GM20000 (cell line): Measurements from ENCODE around the gene SNTG2.
"Not testable (repeated sequence)": the region's sequence is repeated elsewhere in the genome, so short reads cannot be mapped to it uniquely, and the experiment has no call there.

Experiments
- DNase-seq: peaks from one replicate; pipeline ENCODE4 v3.0.0; 2012; ENCODE audit warnings: low spot score
- TF ChIP-seq, protein P1 (sequence below): IDR thresholded peaks from 2 replicates; pipeline ENCODE4 v1.5.1; 2012; ENCODE audit warnings: mild to moderate bottlenecking, control low read depth; ENCODE audit errors: extremely low read depth, missing control alignments

The SNTG2 gene

DNA sequence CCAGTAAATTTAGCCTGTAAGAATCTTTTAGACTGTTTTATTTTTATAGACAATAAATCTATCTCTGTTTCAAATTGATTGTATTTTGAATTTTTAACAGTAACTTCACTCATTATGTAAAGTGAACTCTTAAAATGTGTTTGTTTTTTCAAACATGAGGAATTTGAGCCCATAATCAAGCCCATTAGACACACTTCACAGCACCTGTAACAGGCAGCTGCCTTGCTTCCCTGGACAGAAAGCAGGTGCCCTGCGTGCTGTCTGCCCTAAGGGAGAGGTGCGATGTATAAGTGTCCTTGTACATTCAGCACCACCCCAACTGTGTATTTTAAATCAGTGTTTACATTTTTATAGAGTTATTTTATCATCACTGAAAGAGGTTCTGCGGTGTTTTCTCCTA lies 276.1 kb downstream of the SNTG2 start:
- DNase-seq: no peak
- TF ChIP-seq, protein P1, sequence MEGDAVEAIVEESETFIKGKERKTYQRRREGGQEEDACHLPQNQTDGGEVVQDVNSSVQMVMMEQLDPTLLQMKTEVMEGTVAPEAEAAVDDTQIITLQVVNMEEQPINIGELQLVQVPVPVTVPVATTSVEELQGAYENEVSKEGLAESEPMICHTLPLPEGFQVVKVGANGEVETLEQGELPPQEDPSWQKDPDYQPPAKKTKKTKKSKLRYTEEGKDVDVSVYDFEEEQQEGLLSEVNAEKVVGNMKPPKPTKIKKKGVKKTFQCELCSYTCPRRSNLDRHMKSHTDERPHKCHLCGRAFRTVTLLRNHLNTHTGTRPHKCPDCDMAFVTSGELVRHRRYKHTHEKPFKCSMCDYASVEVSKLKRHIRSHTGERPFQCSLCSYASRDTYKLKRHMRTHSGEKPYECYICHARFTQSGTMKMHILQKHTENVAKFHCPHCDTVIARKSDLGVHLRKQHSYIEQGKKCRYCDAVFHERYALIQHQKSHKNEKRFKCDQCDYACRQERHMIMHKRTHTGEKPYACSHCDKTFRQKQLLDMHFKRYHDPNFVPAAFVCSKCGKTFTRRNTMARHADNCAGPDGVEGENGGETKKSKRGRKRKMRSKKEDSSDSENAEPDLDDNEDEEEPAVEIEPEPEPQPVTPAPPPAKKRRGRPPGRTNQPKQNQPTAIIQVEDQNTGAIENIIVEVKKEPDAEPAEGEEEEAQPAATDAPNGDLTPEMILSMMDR: no peak

DNA sequence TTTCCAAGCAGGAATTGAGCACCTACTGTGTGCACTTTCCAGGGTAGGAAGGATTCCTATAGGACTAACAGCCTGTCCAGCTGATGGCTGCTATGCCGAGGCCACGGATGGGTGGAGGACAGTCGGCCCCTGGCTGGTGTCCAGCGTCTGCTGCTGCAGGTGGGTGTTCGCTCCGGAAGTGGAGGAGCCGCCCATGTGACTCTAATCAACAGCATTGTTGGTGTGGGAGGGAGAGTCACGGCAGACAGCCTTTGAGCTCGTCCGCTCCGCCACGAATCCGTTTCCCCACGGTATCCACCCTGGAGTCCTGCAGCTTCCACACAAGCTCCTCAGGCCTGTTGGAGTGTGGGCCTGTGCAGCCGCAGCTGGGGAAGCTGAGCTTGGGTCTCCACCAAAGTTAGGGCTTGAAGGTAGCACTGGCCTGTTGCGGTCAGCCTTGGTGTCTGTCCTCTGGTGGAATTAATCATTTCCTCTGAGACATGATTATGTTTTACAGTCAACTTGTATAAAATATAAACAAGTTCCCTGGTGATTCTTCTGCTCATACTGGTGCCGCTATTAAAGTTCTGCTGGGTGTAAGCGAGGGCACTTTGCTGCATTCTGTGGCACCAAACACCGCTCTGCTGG lies 276.7 kb downstream of the SNTG2 start:
- TF ChIP-seq, protein P1: no peak
- no peak for DNase-seq

DNA sequence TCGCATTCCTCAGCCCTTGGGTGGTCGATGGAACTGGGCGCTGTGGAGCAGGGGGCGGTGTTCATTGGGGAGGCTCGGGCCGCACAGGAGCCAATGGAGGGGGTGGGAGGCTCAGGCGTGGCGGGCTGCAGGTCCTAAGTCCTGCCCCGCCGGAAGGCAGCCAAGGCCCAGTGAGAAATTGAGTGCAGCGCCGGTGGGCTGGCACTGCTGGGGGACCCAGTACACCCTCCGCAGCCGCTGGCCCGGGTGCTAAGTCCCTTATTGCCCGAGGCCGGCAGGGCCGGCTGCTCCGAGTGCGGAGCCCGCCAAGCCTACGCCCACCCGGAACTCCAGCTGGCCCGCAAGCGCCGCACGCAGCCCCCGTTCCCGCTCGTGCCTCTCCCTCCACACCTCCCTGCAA lies 278.9 kb downstream of the SNTG2 start:
- not testable (repeated sequence) for DNase-seq

DNA sequence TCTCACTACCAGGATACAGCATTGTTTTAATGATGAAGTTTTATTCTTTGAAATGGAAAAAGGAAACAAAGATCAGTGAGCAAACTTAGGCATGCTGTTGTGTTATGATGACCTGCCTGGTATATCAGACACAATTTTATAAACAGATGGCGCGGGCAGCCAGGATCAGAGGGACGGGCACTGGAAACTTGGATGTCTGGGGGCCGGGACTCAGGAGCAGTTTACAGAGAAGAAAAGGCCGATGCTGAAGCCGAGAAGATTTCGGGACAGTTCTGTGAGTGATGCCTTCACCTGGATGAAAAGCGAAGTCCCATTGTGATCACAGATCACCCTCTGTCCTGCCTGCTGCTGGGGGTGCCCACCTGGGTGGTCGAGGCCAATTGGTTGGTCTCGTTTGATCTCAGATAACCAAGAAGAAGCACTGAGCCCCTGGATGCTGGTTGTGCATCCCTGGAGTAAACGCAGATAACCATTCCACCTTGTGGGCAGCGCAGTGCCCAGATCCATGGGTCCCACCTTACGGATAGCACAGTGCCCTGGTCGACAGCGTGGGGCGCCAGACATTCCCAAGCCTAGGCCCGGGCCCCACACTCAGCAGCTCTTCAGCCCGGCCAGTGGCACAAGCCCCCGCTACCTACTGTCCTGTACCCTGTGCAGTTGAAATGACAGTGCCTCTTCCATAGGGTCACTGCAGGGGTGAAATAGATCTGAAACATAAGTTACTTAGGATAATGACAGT lies 279.7 kb downstream of the SNTG2 start:
- DNase-seq: no peak
- TF ChIP-seq, protein P1: no peak

DNA sequence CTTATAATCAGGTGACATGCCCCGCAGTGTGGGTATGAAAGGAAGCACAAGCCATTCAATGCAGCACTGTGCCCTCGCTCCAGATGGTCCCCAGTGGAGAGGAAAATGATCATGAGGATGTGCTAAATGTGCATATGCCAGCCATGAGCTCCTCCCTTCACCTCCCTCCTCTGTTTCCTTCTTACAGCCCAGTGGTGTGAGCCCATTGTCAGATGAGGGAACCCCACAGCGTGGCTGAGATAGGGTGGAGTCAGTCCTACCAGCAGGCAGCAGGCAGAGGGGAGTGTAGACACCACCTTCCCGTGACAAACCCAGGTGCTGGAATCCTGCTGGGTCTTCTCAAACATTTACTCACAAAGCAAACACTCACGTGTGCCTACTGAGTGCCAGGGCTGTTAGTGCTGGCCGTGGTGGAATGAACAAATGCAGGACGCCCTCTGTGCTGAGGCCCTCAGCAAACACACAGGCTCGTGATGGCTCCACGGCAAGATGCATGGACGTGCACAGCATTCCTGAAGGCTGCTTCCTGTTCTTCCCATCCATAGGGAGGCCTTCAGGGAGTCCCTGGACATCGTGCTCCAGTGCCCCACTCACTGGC lies 280.9 kb downstream of the SNTG2 start:
- DNase-seq: no peak
- TF ChIP-seq, protein P1: no peak

DNA sequence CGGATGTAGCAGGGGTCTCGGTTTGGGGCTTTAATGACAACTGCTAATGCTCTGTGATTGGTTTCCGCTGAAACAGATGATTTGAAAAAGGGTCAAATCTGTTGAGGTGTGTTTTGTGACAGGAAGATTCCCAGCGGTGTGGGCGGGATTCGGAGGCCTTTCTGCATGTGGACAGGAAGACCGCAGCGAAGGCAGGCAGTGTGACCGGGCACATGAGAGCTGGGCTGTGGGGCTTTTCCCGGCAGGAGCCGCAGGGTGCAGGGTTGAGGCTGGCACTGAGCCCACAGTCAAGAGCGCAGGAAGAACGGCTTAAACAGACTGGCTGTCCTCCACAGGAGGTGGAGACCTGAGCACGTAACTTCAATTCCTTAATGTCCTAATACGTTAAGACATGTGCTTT lies 282.6 kb downstream of the SNTG2 start:
- DNase-seq: no peak
- TF ChIP-seq, protein P1: no peak

DNA sequence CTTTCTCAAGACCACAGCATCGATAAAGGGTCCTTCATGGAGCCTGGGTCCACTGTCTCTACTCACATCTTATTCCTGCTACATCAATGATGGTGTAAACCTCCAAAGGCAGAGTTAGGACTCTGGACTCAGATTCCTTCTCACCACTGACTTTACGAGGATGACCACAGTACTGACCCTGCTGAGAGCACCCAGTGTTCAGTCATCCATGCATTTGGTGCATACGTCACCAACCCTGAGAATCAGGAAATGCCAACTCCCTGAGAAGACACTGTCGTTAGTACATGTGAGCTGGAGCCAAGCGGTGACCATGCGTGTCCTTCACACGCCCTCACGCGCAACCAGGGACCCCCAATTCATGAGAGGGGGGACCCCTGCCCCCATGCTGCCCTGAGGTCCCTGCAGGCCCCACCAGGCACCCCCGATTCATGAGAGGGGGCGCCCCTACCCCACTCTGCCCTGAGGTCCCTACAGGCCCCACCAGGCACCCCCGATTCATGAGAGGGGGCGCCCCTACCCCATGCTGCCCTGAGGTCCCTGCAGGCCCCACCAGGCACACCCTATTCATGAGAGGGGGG lies 284.2 kb downstream of the SNTG2 start:
- TF ChIP-seq, protein P1: no peak
- no peak for DNase-seq
